ENCODE measurements around the gene SLC35F1.

GRCh38 chr6:118277631-118278030 is 370.6 kb downstream of the SLC35F1 start:
- TF ChIP-seq CTCF (IDR thresholded peaks at IDR 0.05; ENCODE audit: low read depth, low read length), result no peak
- TF ChIP-seq EZH2phosphoT487 (IDR thresholded peaks at IDR 0.05; ENCODE audit: low read depth), result no peak
